Lung (tissue), 12 donors: ENCODE results near the gene MAGEH1. TPM values are rescaled to one million over a fixed set of nuclear protein-coding genes. Genes with fewer than 3 reads are reported as not detected.

Experiments used
- ATAC-seq: fragments of 200-7000 bp; cut with Tn5 transposase; one replicate; pipeline ENCODE4 v1.9.1; 2020; ENCODE audit warnings: moderate number of reproducible peaks; ENCODE audit not compliant: insufficient read depth, low FRiP score
- DNase-seq, 3 donors: peaks; one replicate each; pipeline ENCODE4 v3.0.0-alpha.2; 2013 to 2017
- H3K27ac ChIP-seq, 2 donors: one replicate each; pipeline ENCODE4 v1.5.1; 2013; ENCODE audit warnings: mild to moderate bottlenecking in 2 of 2, moderate library complexity in 2 of 2, control low read depth in 1 of 2, inconsistent platforms in 1 of 2, low read depth in 1 of 2, low read length in 1 of 2
- H3K27me3 ChIP-seq, 3 donors: one replicate each; pipeline ENCODE4 v1.5.1; 2013; ENCODE audit warnings: low read length in 2 of 3; ENCODE audit not compliant: control insufficient read depth in 3 of 3, insufficient read depth in 3 of 3
- H3K36me3 ChIP-seq, 4 donors: one replicate each; pipeline ENCODE4 v1.5.1; 2013; ENCODE audit warnings: low read length in 4 of 4, mild to moderate bottlenecking in 1 of 4, moderate library complexity in 1 of 4; ENCODE audit not compliant: control insufficient read depth in 4 of 4, insufficient read depth in 4 of 4
- H3K4me1 ChIP-seq, 5 donors: one replicate each; pipeline ENCODE4 v1.5.1; 2013; ENCODE audit warnings: low read length in 5 of 5, mild to moderate bottlenecking in 2 of 5, moderate library complexity in 1 of 5; ENCODE audit not compliant: control insufficient read depth in 5 of 5, insufficient read depth in 5 of 5
- H3K4me3 ChIP-seq: one replicate; pipeline ENCODE4 v1.5.1; 2013; ENCODE audit warnings: mild to moderate bottlenecking, control low read depth, moderate library complexity
- H3K9ac ChIP-seq, 2 donors: one replicate each; pipeline ENCODE4 v1.5.1; 2013; ENCODE audit warnings: low read length in 2 of 2, control low read depth in 1 of 2; ENCODE audit not compliant: insufficient read depth in 1 of 2
- H3K9me3 ChIP-seq, 4 donors: one replicate each; pipeline ENCODE4 v1.5.1; 2013; ENCODE audit warnings: low read length in 3 of 4, mild to moderate bottlenecking in 1 of 4, moderate library complexity in 1 of 4; ENCODE audit not compliant: control insufficient read depth in 4 of 4, insufficient read depth in 3 of 4
- CTCF ChIP-seq: IDR thresholded peaks from 2 replicates; pipeline ENCODE4 v1.5.1; 2012; ENCODE audit warnings: mild to moderate bottlenecking; ENCODE audit errors: control extremely low read depth, extremely low read depth
- WGBS, 2 donors: extraction: QIAGEN DNeasy Blood & Tissue Kit; methylation state at CpG; one replicate each; pipeline ENCODE4 v1.1.7; 2013; 5-methylcytosine and 5-hydroxymethylcytosine counted together
- polyA plus RNA-seq, 2 donors: library from polyadenylated mRNA; stranded (reverse); fragments of 200-250 nt; gene quantifications; one replicate each; pipeline ENCODE4 v1.2.1, GENCODE V29; 2013
- total RNA-seq, 2 donors: library from RNA; depleted of rRNA in 1 of 2; stranded (reverse); fragments of >200 nt in 1 of 2; gene quantifications; one replicate each; pipeline ENCODE4 v1.2.1, GENCODE V29; 2014 to 2021
- donor health status: control.
- donor health status: control.
- donor health status: Bipolar disorder and iron deficiency.
- donor health status: healthy.
- donor health status: DM: yes; HTN: yes; CAD: no.

Gene MAGEH1
- total and polyA plus RNA-seq, 4 donors: 16.8 to 63.3 (median 24.5) TPM

DNA sequence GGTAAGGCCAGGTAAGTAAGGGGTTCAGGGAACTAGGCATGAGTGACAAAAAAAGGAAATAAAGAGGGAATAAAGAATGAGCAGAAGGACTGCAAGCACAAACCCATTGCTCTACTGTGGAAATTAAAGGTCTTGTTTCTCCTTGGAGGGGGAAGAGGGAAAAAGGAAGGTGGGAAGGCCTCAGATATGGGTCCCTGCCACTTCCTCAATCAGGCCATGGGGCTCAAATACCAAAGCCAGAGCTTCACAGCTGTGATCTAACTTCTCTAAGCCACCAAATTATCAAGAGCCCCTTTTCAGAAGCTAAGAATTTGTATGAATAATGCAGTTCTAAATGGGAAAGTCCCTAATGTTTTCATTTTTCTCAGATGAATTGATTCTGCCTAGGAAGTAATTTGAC lies 33.0 kb downstream of the MAGEH1 start:
- ATAC-seq: no peak
- H3K9me3 ChIP-seq: no peaks in the 10 kb centered on the region

DNA sequence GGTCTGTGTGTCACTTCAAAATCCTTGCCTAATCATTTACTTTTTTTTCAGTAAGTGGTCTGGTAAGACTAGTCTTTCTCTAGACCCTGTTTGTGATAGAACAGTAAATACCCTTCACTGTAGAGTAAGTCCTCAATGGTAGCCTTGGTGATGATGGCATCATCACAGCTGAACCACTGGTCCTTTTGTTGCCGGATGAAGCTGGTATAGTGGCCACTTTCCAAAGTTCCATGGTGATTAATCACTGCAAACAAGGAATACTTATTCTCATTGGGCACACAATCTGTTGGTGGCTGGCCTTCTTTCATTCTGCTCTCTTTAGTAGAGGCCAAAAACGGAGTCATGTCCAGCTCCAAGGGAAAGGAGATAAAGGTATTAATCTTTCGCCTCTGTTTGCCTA lies 34.8 kb downstream of the MAGEH1 start:
- H3K4me1 ChIP-seq: peaks cover 0 to 14% (median 0%) of the 10 kb centered on the region in 5 donors
- DNase-seq: no peak
- no peaks in the 10 kb centered on the region for H3K9me3 ChIP-seq
- 74 to 91% methylated on average over 3 of the region's 3 CpGs for WGBS, 2 donors
- ATAC-seq: no peak
- no peak overlapping the region for H3K9ac ChIP-seq
- TF ChIP-seq CTCF: no peak
- H3K27ac ChIP-seq: no peak overlapping the region
- H3K27me3 ChIP-seq: peaks cover 0 to 5% (median 2%) of the 10 kb centered on the region in 3 donors
- H3K4me3 ChIP-seq: no peak overlapping the region
- H3K36me3 ChIP-seq: peaks cover 0 to 2% (median 0%) of the 10 kb centered on the region in 4 donors

More for the DNA sequence above, 33.0 kb downstream of the MAGEH1 start:
- TF ChIP-seq CTCF: no peak
- DNase-seq: no peak
- Histone ChIP-seq H3K9ac (no peak overlapping the region), H3K4me3 (no peak overlapping the region), H3K27ac (no peak overlapping the region), H3K27me3 (peaks cover 0 to 6% (median 2%) of the 10 kb centered on the region in 3 donors), H3K36me3 (peaks cover 0 to 2% (median 0%) of the 10 kb centered on the region in 4 donors), H3K4me1 (peaks cover 0 to 7% (median 0%) of the 10 kb centered on the region in 5 donors)

- H3K4me3 ChIP-seq: no peak overlapping the region
- no peak for ATAC-seq
- peaks cover 0 to 2% (median 0%) of the 10 kb centered on the region in 4 donors for H3K36me3 ChIP-seq
- H3K27ac ChIP-seq: no peak overlapping the region
- DNase-seq: no peak
- H3K9me3 ChIP-seq: no peaks in the 10 kb centered on the region
- H3K9ac ChIP-seq: no peak overlapping the region
- peaks cover 0 to 2% (median 2%) of the 10 kb centered on the region in 3 donors for H3K27me3 ChIP-seq
- 77 to 94% methylated on average over 2 of the region's 2 CpGs for WGBS, 2 donors
- peaks cover 0 to 14% (median 0%) of the 10 kb centered on the region in 5 donors for H3K4me1 ChIP-seq
- no peak for TF ChIP-seq CTCF
These were observed 35.2 kb downstream of the MAGEH1 start for GRCh38 chrX:55487143-55487542.
